Endothelial cell (in vitro differentiated cells): ENCODE data around the gene SEZ6. TPM values are rescaled to one million over a fixed set of nuclear protein-coding genes. Genes with fewer than 3 reads are reported as not detected.

Source experiments
- DNase-seq: peaks from one replicate; pipeline ENCODE4 v3.0.0; 2021; ENCODE audit warnings: low spot score
- H3K27ac Mint-ChIP-seq: one replicate; pipeline ENCODE4 v1.8.0; 2021; ENCODE audit warnings: mixed read lengths, inconsistent platforms; ENCODE audit not compliant: unreplicated experiment
- H3K27me3 Mint-ChIP-seq: one replicate; pipeline ENCODE4 v1.8.0; 2021; ENCODE audit warnings: mild to moderate bottlenecking, moderate library complexity, mixed read lengths, inconsistent platforms; ENCODE audit not compliant: unreplicated experiment
- H3K36me3 Mint-ChIP-seq: one replicate; pipeline ENCODE4 v1.8.0; 2021; ENCODE audit warnings: mild to moderate bottlenecking, low read depth, mixed read lengths, inconsistent platforms; ENCODE audit not compliant: unreplicated experiment
- H3K4me1 Mint-ChIP-seq: one replicate; pipeline ENCODE4 v1.8.0; 2021; ENCODE audit warnings: mild to moderate bottlenecking, mixed read lengths, inconsistent platforms; ENCODE audit not compliant: unreplicated experiment
- H3K4me3 Mint-ChIP-seq: one replicate; pipeline ENCODE4 v1.8.0; 2021; ENCODE audit warnings: mild to moderate bottlenecking, mixed read lengths, inconsistent platforms; ENCODE audit not compliant: unreplicated experiment
- H3K9me3 Mint-ChIP-seq: one replicate; pipeline ENCODE4 v1.8.0; 2021; ENCODE audit warnings: mixed read lengths, inconsistent platforms; ENCODE audit not compliant: unreplicated experiment
- total RNA-seq: library from RNA; stranded (reverse); fragmentation: NEBNext Ultra II Directional; extraction: Animal tissue kit (Norgen Biotek cat#: 25700); gene quantifications from one replicate; pipeline ENCODE4 v1.2.1, GENCODE V29; 2021; ENCODE audit not compliant: unreplicated experiment
- TF ChIP-seq, protein P1 (sequence below): fragments of 200-600 bp; sonication (generic); IDR thresholded peaks from one replicate; pipeline ENCODE4 v1.5.0; 2021; ENCODE audit warnings: antibody characterized with exemption; ENCODE audit not compliant: unreplicated experiment

The SEZ6 gene
- total RNA-seq, 1 donor from 2014 or later: 0.10 TPM

DNA sequence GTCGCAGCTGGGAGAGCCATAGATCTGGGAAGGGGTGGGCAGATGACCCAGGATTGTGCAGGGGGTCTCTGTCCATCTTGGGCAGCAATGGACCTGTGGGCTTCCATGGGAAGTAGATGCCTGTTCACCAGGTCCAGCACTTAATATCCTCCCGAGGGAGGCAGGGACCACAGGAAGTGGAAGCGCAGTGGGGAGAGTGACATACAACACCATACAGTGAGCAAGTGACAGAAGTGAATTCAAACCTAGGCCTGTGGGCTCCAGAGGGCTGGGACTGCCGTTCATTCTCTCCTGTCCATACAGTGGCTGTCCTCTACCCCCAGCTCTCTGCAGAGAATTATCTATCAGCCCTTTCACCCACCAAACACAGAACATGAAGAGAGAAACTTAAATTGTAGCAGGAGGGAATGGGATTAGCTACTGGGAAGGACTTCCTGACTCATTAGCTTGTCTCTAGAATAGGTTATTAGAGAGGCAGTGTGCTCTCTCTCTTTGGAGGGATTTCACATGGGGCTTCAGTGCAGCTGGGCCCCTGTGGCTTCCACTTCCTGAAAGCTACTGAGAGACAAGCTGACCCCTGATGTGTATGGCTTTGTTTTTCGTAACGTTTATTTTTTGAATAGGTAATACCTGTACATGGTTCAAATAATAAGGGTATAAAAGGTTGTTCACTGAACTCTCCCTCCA is 13.1 kb upstream of the SEZ6 start:
- Mint-ChIP-seq H3K27me3 (no peaks in the 10 kb centered on the region), H3K4me3 (peak overlapping the region; percentile 49), H3K36me3 (no peaks in the 10 kb centered on the region), H3K9me3 (no peaks in the 10 kb centered on the region), H3K27ac (no peak overlapping the region), H3K4me1 (peaks cover 42% of the 10 kb centered on the region)
- DNase-seq: no peak
- TF ChIP-seq, protein P1, sequence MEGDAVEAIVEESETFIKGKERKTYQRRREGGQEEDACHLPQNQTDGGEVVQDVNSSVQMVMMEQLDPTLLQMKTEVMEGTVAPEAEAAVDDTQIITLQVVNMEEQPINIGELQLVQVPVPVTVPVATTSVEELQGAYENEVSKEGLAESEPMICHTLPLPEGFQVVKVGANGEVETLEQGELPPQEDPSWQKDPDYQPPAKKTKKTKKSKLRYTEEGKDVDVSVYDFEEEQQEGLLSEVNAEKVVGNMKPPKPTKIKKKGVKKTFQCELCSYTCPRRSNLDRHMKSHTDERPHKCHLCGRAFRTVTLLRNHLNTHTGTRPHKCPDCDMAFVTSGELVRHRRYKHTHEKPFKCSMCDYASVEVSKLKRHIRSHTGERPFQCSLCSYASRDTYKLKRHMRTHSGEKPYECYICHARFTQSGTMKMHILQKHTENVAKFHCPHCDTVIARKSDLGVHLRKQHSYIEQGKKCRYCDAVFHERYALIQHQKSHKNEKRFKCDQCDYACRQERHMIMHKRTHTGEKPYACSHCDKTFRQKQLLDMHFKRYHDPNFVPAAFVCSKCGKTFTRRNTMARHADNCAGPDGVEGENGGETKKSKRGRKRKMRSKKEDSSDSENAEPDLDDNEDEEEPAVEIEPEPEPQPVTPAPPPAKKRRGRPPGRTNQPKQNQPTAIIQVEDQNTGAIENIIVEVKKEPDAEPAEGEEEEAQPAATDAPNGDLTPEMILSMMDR: no peak

DNA sequence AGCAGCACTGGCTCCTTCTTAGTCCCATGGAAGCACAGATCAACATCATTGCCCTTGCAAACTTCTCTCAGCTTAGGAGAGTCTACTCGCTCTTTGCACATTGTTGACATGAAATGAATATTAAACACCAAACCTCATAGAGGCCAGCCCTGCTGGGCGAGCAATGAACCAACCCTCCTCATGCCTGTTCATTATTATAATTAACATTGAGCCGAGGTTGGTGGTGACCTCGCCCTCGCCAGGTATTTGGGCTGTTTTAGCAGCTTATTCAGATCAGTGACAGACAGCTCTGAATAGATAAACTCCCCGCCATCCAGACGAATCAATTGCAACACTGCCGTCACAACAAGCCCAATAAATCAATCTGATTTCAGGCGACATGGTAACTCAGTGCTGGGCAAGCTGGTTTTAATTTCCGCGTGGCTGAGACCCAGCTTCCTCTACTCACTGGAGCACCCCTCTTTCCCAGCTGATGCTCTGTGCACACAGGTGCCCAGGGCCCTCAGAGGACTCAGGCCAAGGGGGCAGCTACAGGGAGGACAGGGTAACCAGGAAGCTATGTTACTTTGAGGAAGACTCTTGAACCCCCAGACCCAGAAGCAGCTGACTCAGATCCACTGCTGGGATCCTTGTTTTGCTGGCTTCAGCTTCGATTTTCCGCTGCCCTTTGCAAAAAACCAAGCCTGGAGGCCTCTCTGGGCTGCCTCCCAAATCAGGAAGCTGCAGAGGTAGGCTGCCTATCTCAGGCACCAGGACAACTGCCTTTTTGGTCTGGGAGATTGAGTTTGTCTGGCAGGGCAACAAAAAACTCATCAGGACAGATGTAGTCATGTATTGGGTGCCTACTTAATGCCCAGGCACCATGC is 10.7 kb upstream of the SEZ6 start:
- H3K4me3 Mint-ChIP-seq: no peak overlapping the region
- no peak overlapping the region for H3K27ac Mint-ChIP-seq
- no peaks in the 10 kb centered on the region for H3K9me3 Mint-ChIP-seq
- DNase-seq: no peak
- H3K4me1 Mint-ChIP-seq: peaks cover 44% of the 10 kb centered on the region
- TF ChIP-seq, protein P1: no peak
- peaks cover 2% of the 10 kb centered on the region for H3K27me3 Mint-ChIP-seq
- no peaks in the 10 kb centered on the region for H3K36me3 Mint-ChIP-seq

DNA sequence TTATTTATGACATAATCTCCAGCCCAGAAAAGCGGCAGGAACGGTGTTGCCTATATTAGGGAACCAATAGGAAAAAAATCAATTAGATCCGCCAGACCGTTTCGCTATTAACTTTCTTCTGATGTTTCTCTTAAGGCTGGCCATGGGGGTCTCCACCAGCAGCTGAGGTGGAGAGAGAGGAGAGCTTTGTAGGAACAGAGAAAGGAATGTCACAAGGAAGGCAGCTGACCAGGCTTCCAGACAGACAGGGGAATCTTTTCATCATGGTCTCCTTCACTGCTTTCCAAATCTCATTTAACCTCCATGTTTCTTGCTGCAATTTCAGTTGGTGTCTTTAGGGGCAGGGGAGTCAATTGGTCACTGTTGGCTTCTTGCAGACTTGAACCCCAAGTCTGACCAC is 8.9 kb upstream of the SEZ6 start:
- Mint-ChIP-seq H3K4me3 (no peak overlapping the region), H3K9me3 (no peaks in the 10 kb centered on the region), H3K27me3 (peaks cover 2% of the 10 kb centered on the region), H3K27ac (no peak overlapping the region), H3K36me3 (no peaks in the 10 kb centered on the region), H3K4me1 (peaks cover 32% of the 10 kb centered on the region)
- TF ChIP-seq, protein P1: no peak
- DNase-seq: no peak

DNA sequence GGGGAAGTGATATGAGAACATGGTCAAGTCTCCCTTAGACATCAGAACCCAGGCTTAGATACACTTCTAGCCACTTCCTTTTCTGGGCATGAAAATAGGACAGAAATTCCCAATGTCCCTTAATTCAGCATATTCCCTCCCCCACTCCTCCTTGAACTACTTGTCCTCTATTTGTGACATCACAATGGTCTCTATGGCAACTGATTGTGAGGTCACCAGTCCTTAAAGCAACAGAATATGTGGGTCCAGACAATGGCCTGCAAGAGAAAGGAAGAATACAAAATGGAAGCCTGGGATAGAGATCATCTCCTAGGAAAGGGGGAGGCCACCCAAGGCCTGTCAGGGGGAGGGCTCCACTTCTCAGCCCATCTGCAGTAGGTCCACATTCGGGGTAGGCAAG is 6.7 kb upstream of the SEZ6 start:
- DNase-seq: no peak
- TF ChIP-seq, protein P1: no peak
- H3K4me3 Mint-ChIP-seq: no peak overlapping the region
- H3K36me3 Mint-ChIP-seq: no peaks in the 10 kb centered on the region
- peak overlapping the region; percentile 27 for H3K27ac Mint-ChIP-seq
- peaks cover 20% of the 10 kb centered on the region for H3K4me1 Mint-ChIP-seq
- H3K9me3 Mint-ChIP-seq: no peaks in the 10 kb centered on the region
- H3K27me3 Mint-ChIP-seq: peaks cover 4% of the 10 kb centered on the region

DNA sequence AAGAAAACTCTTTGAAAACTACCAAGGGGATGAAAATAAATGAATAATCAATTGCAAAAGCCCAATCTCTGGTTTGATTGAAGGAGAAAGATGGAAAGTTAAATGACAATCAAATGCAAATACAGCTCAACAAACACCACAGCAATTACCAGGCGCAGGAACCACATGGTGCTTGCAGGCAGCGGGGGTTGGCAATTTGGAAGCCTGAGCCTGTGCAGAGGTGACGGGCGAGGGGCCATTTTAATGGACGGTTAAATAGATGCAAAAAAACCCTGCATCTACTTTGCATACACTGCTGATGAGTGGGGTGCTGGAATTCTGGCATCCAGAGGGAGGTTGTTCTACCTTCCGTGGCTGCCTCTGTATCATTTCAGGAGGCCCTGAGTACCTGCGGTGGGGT is 4.8 kb upstream of the SEZ6 start:
- Mint-ChIP-seq H3K4me1 (peaks cover 13% of the 10 kb centered on the region), H3K9me3 (no peaks in the 10 kb centered on the region), H3K27ac (no peak overlapping the region), H3K4me3 (no peak overlapping the region), H3K36me3 (no peaks in the 10 kb centered on the region), H3K27me3 (peaks cover 7% of the 10 kb centered on the region)
- TF ChIP-seq, protein P1: no peak
- DNase-seq: no peak
